Activated CD4-positive, alpha-beta T cell treated with anti-CD3 and anti-CD28 coated beads, Interleukin-2, amount 50 U/mL, for 16 hours (primary cell): ENCODE data around the gene GALK1.
"Not testable (repeated sequence)": the region's sequence is repeated elsewhere in the genome, so short reads cannot be mapped to it uniquely, and the experiment has no call there.

Experiments
- DNase-seq: peaks from one replicate; pipeline ENCODE4 v3.0.0-alpha.2; 2020

Gene GALK1

GRCh38 chr17:75763613-75764416 is 1.2 kb downstream of the GALK1 start:
- DNase-seq = no peak

- no peak for DNase-seq
Observed at GRCh38 chr17:75763269-75763607, 1.8 kb downstream of the GALK1 start.

- no peak for DNase-seq
Observed at GRCh38 chr17:75762513-75763268, 2.3 kb downstream of the GALK1 start.

DNA sequence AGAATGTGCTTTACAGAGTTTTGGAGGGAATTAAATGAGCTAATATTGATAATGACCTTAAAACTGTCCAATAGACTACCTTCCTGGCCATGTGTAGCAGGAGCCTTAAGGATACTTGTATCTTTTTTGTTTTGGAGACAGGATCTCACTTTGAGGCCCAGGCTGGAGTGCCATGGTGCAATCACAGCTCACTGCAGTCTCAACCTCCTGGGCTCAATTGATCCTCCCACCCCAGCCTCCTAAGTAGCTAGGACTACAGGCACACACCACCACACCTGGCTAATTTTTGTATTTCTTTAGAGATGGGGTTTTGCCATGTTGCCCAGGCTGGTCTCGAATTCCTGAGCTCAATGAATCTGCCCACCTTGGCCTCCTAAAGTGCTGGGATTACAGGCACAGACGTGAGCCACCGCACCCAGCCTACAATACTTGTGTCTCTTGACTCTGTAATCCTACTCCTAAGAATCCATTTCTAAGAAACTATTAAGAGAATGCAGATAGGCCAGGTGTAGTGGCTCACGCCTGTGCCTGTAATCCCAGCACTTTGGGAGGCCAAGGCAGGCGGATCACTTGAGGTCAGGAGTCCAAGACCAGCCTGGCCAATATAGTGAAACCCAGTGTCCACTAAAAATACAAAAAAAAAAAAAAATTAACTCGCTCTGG is 4.9 kb downstream of the GALK1 start:
- not testable (repeated sequence) for DNase-seq

DNA sequence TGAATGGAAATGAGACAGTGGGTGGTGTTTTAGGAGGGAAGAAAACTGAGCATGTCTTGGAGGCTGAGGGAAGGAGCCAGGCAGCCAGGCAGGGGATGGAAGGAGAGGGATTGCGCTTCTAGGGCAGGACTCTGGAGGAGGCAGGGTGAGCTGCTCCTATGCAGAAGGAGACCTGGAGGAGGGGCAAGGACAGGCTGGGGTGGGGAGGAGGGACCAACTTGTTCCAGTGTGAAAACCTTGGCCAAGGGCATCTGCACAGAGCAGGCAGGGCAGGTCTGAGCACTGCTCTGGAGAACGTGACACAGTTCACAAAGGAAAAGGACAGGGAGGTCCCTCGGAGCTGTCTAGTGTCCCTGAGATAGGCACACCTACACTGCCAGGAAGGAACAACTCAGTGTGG is 5.5 kb downstream of the GALK1 start:
- DNase-seq = no peak

GRCh38 chr17:75758131-75758905 is 6.7 kb downstream of the GALK1 start:
- no peak for DNase-seq

DNA sequence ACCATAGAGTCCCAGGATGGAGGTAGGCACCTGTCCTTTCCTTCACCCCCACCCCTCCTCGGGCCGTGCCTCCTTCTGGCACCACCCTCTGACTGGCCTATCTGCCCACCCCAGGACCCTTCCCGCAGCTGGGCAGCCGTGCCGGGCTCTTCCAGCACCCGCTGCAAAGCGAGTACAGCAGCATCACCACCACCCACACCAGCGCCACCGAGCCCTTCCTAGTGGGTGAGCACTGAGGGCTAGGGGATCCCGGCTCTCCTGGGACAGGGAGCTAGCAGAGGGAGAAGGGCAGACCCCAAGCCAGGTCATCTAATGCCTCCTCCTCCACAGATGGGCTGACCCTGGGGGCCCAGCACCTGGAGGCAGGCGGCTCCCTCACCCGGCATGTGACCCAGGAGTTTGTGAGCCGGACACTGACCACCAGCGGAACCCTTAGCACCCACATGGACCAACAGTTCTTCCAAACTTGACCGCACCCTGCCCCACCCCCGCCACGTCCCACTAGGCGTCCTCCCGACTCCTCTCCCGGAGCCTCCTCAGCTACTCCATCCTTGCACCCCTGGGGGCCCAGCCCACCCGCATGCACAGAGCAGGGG is 7.8 kb downstream of the GALK1 start:
- DNase-seq = no peak

GRCh38 chr17:75756451-75757085 is 8.4 kb downstream of the GALK1 start:
- no peak for DNase-seq

DNA sequence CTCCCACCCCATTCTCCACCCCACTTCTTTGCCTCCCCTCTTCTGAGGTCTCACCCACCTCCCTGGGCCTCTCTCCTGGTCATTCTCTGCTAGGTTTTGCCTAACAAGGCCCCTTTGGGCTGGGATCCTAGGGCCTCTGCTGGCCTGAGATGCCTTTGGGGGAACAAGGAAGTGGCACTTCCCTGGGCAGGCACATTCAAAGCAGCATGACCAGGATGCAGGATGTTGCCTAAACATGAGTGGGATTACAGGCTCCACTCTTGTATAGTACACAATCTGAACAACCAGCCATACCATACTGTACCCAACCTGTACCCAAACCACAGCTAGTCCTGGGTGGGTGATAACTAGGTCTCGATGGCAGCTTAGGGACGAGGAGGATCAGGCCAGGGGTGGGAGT is 9.0 kb downstream of the GALK1 start:
- DNase-seq = no peak

DNA sequence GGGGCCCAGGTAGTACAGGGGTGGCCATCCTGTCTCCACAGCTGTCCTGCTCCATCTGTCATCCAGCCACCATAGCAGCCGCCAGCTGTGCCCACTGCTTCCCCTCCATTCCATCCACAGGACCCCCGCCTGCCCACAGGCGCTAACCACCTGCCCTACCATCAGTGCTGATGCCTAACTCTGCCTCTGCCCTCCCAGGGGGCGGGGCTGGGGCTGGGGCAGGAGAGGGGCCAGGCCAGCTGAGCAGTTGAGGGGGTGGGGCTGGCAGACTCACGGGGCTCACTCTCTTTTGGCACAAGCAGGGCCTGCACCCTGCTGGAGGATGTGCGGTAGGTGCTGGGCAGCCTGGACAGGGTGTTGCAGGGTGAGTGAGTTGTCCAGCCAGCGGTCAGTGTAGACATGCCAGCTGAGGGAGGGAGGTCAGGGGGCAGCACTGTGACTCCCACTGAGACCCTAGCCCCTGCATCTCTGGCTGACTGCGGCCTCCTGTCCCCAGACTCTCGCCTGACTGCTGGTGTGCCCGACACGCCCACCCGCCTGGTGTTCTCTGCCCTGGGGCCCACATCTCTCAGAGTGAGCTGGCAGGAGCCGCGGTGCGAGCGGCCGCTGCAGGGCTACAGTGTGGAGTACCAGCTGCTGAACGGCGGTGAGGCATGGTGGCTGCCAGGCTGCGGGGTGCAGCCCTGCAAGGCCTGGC is 9.6 kb downstream of the GALK1 start:
- no peak for DNase-seq

- no peak for DNase-seq
Observed at GRCh38 chr17:75754378-75755204, 10.4 kb downstream of the GALK1 start.

GRCh38 chr17:75753514-75754377 is 11.2 kb downstream of the GALK1 start:
- DNase-seq = peak; percentile 71

DNA sequence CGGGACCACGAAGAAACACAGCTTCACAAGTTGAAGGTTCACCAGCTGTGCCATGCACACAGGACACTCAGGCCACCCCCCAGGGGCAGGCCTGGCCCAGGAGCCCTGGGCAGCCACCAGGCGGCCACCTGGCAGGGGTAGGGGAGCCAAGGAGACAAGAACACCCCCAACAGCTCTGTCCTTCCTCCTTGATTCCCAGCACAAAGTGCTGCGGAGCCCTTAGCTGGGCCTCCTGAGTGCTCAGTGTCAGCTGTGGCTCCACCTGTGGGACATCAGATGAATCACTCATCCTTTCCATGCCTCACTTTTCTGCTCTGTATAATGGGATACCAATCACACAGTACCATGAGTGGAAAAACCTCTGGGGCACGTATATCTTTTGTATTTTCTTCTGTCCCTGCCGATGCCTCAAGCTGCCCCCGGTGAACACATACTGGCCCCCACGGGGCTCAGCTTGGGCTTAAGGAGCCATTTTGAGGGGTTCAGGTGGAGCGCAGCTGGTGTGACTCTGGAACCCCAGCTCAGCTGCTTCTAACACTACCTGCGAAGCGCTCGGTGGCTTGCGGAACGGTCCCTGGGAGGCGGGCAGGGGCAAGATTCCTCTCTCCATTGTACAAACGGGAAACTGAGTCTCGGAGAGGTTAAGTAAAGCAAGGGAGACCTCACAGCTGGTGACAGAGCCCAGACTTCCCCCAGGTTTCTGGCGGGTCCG is 12.0 kb downstream of the GALK1 start:
- peak; percentile 41 for DNase-seq

DNA sequence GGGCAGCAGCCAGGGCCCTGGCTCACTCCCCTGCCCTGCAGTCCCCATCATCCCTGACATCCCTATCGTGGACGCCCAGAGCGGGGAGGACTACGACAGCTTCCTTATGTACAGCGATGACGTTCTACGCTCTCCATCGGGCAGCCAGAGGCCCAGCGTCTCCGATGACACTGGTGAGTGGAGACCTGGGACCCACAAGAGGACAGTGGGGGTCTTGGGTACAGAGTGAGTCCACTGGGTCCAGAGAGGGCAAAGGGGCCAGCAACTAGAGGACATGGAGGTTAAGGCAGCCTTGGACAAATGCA is 12.6 kb downstream of the GALK1 start:
- no peak for DNase-seq

- DNase-seq = no peak
Observed at GRCh38 chr17:75751676-75752404, 13.2 kb downstream of the GALK1 start.

GRCh38 chr17:75750661-75751423 is 14.2 kb downstream of the GALK1 start:
- DNase-seq = no peak

DNA sequence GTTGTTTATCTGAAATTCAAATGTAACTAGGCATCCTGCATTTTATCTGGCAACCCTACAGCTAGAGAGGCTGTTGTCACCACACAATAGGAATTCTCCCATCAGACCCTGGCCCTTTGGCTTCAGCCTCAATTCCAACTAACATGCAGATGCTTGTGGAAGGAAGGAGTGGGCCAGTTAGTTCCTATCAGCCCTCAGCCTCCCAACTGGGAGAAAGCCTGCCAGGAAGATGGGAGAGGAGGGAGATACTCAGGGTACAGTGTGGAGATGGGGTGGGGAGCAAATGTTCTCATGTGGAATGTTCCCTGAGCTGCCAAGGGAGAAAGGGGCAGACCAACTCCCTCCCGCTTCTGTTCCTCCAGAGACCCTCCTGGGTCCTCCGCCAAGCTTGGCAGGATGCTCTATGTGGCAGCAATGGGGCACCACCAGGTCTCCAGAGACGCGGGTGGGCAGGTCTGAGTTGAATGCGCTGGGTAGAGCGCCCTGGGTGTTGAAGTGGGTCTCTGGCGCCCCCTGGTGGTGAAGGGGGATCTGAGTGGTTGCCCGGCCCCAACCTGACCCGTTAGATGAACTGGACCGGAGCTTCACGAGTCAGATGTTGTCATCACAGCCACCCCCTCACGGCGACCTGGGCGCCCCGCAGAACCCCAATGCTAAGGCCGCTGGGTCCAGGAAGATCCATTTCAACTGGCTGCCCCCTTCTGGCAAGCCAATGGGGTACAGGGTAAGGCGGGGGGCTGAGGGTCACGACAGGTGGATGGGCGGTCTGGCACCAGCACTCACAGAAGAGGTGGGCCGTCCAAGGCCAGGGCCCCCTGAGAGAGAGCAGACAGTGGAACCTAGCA is 15.2 kb downstream of the GALK1 start:
- DNase-seq = peak; percentile 87
